GM11168 (cell line): ENCODE results near the gene RIOK2.

Source experiments
- in situ Hi-C: fragments of 300-500 bp; cut with MboI; formaldehyde crosslinking; loops from one replicate; pipeline ENCODE4 v1.12.0; 2022; ENCODE audit warnings: low sequenced_read_pairs; ENCODE audit not compliant: unreplicated experiment

The RIOK2 gene

GRCh38 chr5:97133101-97133500, 49.9 kb downstream of the RIOK2 start:
- in situ Hi-C loops: loop anchor here (10.0 kb wide), 1 partner anchor 368 kb away; no protein-coding TSS in a partner anchor

DNA sequence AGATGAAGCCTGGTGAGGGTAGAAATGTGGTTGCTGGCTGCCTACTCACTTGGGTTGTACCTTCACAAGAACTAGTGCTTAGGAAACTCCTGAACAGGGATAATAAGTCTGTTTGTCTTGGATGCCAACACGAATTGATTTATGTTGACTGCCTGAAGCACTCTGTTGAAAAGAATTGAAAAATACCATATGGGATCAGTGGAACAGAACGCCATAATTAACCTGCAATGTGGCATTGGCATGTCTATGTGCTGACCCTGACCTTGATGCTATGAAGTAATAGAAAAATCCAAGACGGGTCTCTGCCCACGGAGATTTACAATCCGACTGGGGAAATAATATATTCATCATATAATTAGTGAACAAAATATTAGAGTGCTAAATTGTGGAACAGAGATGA, 51.1 kb downstream of the RIOK2 start:
- in situ Hi-C loops: loop anchor here (10.0 kb wide), 1 partner anchor 367 kb away; no protein-coding TSS in a partner anchor

- in situ Hi-C loops: loop anchor here (10.0 kb wide), 1 partner anchor 366 kb away; no protein-coding TSS in a partner anchor
Measured at GRCh38 chr5:97131139-97131710, 51.8 kb downstream of the RIOK2 start.

- in situ Hi-C loops: no loop called here
Measured at GRCh38 chr5:97127727-97128126, 55.3 kb downstream of the RIOK2 start.

DNA sequence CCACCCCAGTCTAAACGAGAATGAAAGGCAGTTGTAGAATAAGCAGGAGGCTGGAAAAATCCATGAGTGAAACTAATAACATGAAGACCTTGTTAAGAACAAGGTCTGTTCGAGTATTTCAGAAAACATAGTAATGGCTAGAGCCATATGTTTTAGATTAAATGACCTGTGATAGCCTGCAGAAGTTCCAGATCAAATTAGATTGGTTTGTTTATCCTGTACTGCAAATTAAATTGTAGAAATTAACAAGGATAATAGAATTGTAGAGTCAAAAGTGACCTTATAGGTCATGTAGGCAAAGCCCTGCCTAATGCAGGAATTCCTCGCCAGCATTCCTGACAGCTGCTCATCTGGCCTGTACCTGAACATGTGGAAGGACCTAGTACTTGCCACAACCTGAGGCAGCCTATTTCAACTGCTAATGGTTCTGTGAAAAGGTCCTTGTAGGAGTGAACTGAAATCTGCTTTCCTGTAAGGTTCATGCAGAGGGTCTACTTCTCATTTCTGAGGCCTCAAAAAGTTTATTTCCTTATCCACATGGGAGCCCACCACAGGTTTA, 57.8 kb downstream of the RIOK2 start:
- in situ Hi-C loops: no loop called here

DNA sequence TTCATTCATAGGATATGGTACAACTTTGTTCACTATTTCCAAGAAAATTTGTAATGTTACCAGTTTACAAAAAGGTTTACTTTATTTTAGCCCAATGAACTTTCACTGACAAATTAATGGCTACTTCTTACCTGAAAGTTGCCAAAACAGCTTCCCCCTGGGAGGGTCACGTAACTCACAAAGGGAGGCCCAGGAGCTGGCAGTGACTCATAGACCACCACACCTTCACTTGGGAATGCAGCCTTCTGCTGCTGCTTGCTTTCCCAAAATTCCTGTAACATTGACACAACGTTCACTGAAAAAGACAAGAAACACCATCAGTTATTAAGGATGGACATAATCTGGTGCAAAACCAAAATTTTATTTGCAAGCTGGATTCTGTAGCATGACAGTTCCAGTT, 58.7 kb downstream of the RIOK2 start:
- in situ Hi-C loops: no loop called here

- in situ Hi-C loops: no loop called here
Measured at GRCh38 chr5:97121848-97122247, 61.2 kb downstream of the RIOK2 start.

- in situ Hi-C loops: no loop called here
Measured at GRCh38 chr5:97120195-97120594, 62.9 kb downstream of the RIOK2 start.

DNA sequence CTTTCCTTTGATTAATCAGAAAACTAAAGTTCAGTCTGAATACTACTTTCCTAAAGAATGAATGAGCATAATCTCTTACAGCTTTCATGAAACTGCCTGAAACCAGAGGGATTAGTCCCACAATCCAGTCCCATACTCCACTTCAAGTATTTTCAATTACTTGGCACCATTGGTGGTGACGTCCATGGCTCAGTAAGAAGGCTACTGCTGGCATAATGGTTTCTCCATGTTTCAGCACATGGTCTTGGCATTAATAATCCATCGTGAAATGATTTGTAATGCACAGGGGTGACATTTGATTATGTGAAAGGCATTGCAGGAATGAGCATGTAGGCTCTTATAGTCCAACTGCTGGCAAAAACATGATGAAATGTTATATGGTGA, 64.0 kb downstream of the RIOK2 start:
- in situ Hi-C loops: no loop called here

DNA sequence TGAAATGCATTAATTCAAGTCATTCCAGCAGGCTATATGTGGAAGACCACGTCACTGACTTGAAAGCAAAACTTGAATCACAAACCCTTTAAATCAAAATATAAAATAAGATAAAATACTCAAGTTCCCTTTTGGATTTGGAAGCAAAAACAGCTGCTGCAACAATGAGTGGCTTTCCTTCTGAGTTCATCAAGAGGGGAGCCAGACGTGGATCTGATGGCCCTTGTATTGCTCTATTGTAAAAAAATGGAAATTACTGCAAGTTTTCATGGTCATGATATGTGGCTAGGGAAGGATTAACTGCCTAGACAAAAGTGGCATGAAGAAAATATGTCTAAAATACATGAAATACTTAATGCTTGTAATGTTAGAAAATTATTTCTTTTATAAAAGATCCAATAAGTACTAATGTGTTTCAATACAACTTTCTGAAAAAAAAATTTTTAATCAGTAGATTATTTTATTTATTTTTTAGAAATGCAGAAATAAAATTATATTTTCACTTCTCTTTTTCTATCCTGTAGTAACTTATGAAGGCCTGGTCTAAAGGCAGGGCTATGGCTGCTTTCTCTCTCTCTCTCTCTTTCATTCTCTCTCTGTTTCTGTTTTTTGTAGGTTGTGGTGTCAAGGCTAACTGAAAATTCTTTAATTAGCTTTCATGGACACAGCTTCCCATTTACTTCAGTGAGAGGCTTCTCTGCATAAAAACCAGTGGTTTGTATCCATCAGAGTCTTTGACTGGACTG, 64.6 kb downstream of the RIOK2 start:
- in situ Hi-C loops: no loop called here

DNA sequence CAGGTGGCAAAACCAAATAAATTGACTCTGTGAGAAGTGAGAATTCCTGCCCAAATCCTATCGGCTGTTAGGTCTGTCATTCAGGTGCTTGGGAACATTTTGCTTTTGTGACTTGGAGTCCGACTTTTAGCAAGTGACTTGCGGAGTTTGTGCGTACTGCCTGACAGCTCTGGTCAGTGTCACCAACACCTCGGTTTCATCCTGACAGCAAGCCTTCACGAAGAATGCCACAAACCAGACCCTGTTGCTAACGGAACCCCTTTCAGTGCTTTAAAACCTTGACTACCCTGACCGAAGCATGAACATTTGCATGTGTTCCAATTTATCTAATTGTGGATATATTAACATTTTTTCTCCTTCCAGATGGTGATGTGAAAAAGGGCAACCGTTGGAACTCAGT, 67.1 kb downstream of the RIOK2 start:
- in situ Hi-C loops: no loop called here

GRCh38 chr5:97112230-97112629, 70.8 kb downstream of the RIOK2 start:
- in situ Hi-C loops: no loop called here

DNA sequence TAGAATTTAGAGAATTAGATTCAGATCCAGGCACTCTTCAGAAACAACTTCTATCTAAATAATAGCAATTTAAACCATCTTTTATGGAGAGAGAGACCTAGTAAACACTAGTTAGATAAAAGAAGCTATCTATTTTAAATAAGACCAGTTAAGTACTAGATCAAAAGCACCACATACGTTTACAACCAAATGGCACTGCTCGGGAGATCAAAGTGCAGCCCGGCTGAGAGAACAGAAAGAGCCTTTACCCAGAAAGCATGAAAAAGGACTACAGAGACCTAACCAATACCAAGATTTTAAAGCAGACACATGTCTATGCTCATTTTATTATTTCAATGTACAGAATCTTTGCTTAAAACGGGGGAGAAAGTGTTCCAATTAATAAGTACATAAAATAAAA, 71.4 kb downstream of the RIOK2 start:
- in situ Hi-C loops: no loop called here

GRCh38 chr5:97111004-97111403, 72.0 kb downstream of the RIOK2 start:
- in situ Hi-C loops: no loop called here
